HuH-7 (cell line): ENCODE data around the gene GRN.
A peak's percentile ranks its signal among the peaks of the same experiment; 100 is the strongest.
"Not testable (repeated sequence)": the region's sequence is repeated elsewhere in the genome, so short reads cannot be mapped to it uniquely, and the experiment has no call there.

Experiments used
- DNase-seq: peaks from one replicate; pipeline ENCODE4 v3.0.0; 2011; ENCODE audit warnings: low spot score

Gene GRN

GRCh38 chr17:44361292-44362260, 16.5 kb downstream of the GRN start:
- no peak for DNase-seq

GRCh38 chr17:44362459-44362948, 17.4 kb downstream of the GRN start:
- no peak for DNase-seq

GRCh38 chr17:44362949-44363612, 18.0 kb downstream of the GRN start:
- DNase-seq, result peak; percentile 73

GRCh38 chr17:44363613-44364159, 18.6 kb downstream of the GRN start, which contains the start of gene FAM171A2:
Gene FAM171A2, minus strand, starts transcription at chr17:44363853. Its CDS starts 139 bp downstream, at chr17:44363714.
- DNase-seq, result peak; percentile 85

GRCh38 chr17:44365051-44365450, 19.9 kb downstream of the GRN start:
- DNase-seq, result not testable (repeated sequence)

GRCh38 chr17:44367231-44367979, 22.3 kb downstream of the GRN start:
- no peak for DNase-seq

GRCh38 chr17:44368391-44369243, 23.5 kb downstream of the GRN start:
- DNase-seq, result not testable (repeated sequence)

GRCh38 chr17:44369414-44370023, 24.4 kb downstream of the GRN start:
- DNase-seq, result not testable (repeated sequence)

GRCh38 chr17:44372036-44372435, 26.9 kb downstream of the GRN start:
- no peak for DNase-seq

- no peak for DNase-seq
These were observed 29.4 kb downstream of the GRN start for GRCh38 chr17:44374306-44375195.

- no peak for DNase-seq
These were observed 30.3 kb downstream of the GRN start for GRCh38 chr17:44375196-44376017.

GRCh38 chr17:44376124-44376523, 31.0 kb downstream of the GRN start:
- peak; percentile 86 for DNase-seq

GRCh38 chr17:44376779-44377178, 31.7 kb downstream of the GRN start:
- DNase-seq, result no peak

- no peak for DNase-seq
These were observed 33.1 kb downstream of the GRN start for GRCh38 chr17:44378171-44378705.

- DNase-seq, result no peak
These were observed 34.8 kb downstream of the GRN start for GRCh38 chr17:44379887-44380286.

- no peak for DNase-seq
These were observed 35.7 kb downstream of the GRN start for GRCh38 chr17:44380767-44381166.

GRCh38 chr17:44381810-44382305, 36.8 kb downstream of the GRN start:
- no peak for DNase-seq

GRCh38 chr17:44382917-44383316, 37.8 kb downstream of the GRN start:
- no peak for DNase-seq
